GM19467 (cell line): ENCODE data around the gene STK35.
"Not testable (repeated sequence)": the region's sequence is repeated elsewhere in the genome, so short reads cannot be mapped to it uniquely, and the experiment has no call there.

Experiments used
- ATAC-seq: cut with Tn5 transposase; IDR thresholded peaks from one replicate; pipeline ENCODE4 v1.9.1; 2021; ENCODE audit warnings: mild to moderate bottlenecking, moderate library complexity; ENCODE audit not compliant: unreplicated experiment

Gene STK35

GRCh38 chr20:2178318-2179232, 76.9 kb downstream of the STK35 start:
- no peak for ATAC-seq

- ATAC-seq, result no peak
These were observed 77.6 kb downstream of the STK35 start for GRCh38 chr20:2179233-2179580.

GRCh38 chr20:2179949-2180348, 78.3 kb downstream of the STK35 start:
- no peak for ATAC-seq

- no peak for ATAC-seq
These were observed 81.8 kb downstream of the STK35 start for GRCh38 chr20:2183381-2183780.

GRCh38 chr20:2184933-2185332, 83.3 kb downstream of the STK35 start:
- ATAC-seq, result not testable (repeated sequence)

DNA sequence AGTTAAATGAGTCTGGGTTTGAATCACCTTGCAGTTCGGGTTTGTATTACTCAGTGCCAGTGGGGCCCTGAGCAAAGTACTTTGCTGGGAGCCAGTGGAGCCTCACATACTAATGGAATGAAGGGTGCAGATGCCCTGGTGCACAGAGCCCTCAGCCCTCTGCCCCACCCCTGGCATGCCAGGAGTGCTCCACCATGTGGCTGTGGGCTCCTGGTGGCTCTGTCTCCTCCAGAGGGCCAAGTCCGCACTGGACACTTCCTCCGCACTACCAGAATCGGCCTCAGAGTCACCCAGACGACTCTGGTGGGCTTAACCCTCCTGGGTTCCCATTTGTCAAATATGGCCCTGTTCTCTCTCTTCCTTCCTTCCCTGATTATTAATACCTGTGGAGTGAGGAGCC, 94.0 kb downstream of the STK35 start:
- ATAC-seq, result no peak

DNA sequence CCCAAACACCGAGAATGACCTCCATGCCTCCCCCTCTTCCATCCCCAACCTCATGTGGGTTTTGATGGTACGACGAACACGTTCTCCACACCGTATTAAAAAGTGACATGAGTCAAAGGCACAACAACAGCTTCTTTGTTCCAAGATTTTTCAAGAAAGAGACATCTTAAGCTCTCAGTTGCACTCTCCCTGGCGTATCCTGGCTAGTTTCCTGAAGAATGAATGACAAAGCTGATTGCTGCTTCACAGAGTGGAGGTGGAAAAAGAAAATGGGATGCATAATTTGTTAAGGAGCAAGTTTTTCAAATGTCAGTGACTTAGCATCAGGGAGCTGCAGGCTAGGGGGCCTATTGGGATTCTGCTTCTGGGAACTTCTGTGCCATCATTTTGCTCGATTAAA, 95.5 kb downstream of the STK35 start:
- no peak for ATAC-seq
